Fibroblast of villous mesenchyme (primary cell): Measurements from ENCODE around the gene GRK4. TPM values are rescaled to one million over a fixed set of nuclear protein-coding genes. Genes with fewer than 3 reads are reported as not detected.
A peak's percentile ranks its signal among the peaks of the same experiment; 100 is the strongest.

Experiments
- DNase-seq: peaks from one replicate; pipeline ENCODE4 v3.0.0-alpha.2; 2010; ENCODE audit warnings: low read depth
- H3K4me3 ChIP-seq: 2 replicates; pipeline ENCODE4 v1.5.1; 2011; ENCODE audit warnings: low read depth, mild to moderate bottlenecking, low read length
- CTCF ChIP-seq: IDR thresholded peaks from 2 replicates; pipeline ENCODE4 v1.5.1; 2012; ENCODE audit warnings: low read depth, mild to moderate bottlenecking, low read length; ENCODE audit not compliant: insufficient read depth
- total RNA-seq: library from RNA; depleted of rRNA; stranded (reverse); fragments of >200 nt; gene quantifications from 2 replicates; pipeline ENCODE4 v1.2.3, GENCODE V29; 2012

Gene GRK4
- total RNA-seq, 1 donor = 7.3 TPM

- H3K4me3 ChIP-seq = peak overlapping the region; percentile 89
- no peak for DNase-seq
Observed at GRCh38 chr4:2961421-2961810, 2.0 kb upstream of the GRK4 start.

GRCh38 chr4:2961811-2962441 lies 1.4 kb upstream of the GRK4 start:
- peak overlapping the region; percentile 89 for H3K4me3 ChIP-seq
- peak; percentile 12 for TF ChIP-seq CTCF

More at GRCh38 chr4:2961421-2961810, 2.0 kb upstream of the GRK4 start:
- no peak for TF ChIP-seq CTCF

GRCh38 chr4:2962614-2963174 lies 677 bp upstream of the GRK4 start:
- DNase-seq = peak; percentile 63
- peak overlapping the region; percentile 89 for H3K4me3 ChIP-seq
- no peak for TF ChIP-seq CTCF

More at GRCh38 chr4:2961811-2962441, 1.4 kb upstream of the GRK4 start:
- DNase-seq = peak; percentile 13

GRCh38 chr4:2963966-2964471 lies 648 bp downstream of the GRK4 start:
- DNase-seq = peak; percentile 55
- no peak for TF ChIP-seq CTCF
- H3K4me3 ChIP-seq = peak overlapping the region; percentile 89

GRCh38 chr4:2964706-2965258 lies 1.4 kb downstream of the GRK4 start:
- H3K4me3 ChIP-seq = peak overlapping the region; percentile 89
- no peak for TF ChIP-seq CTCF
- DNase-seq = no peak

GRCh38 chr4:2965262-2965661 lies 1.9 kb downstream of the GRK4 start:
- DNase-seq = no peak
- TF ChIP-seq CTCF = no peak
- no peak overlapping the region for H3K4me3 ChIP-seq
